H9 (cell line): ENCODE results near the gene SH3BP5. TPM values are rescaled to one million over a fixed set of nuclear protein-coding genes. Genes with fewer than 3 reads are reported as not detected.

ENCODE experiments used
- DNase-seq: peaks from one replicate; pipeline ENCODE4 v3.0.0-alpha.2; 2017
- H2AFZ ChIP-seq: one replicate; pipeline ENCODE4 v1.6.1; 2013; ENCODE audit warnings: mild to moderate bottlenecking, low read length, control low read depth, moderate library complexity
- H2AK5ac ChIP-seq: 2 replicates; pipeline ENCODE4 v1.6.1; 2013; ENCODE audit warnings: low read length, control low read depth, mixed read lengths; ENCODE audit not compliant: insufficient read length
- H2BK120ac ChIP-seq: one replicate; pipeline ENCODE4 v1.6.1; 2013; ENCODE audit warnings: low read depth, mild to moderate bottlenecking, low read length, control low read depth, inconsistent platforms; ENCODE audit not compliant: poor library complexity, severe bottlenecking
- H2BK12ac ChIP-seq: 2 replicates; pipeline ENCODE4 v1.6.1; 2013; ENCODE audit warnings: low read length, control low read depth, mixed read lengths, low read depth; ENCODE audit not compliant: insufficient read length
- H2BK15ac ChIP-seq: 2 replicates; pipeline ENCODE4 v1.6.1; 2013; ENCODE audit warnings: low read depth, low read length, control low read depth
- H2BK20ac ChIP-seq: one replicate; pipeline ENCODE4 v1.6.1; 2013; ENCODE audit warnings: low read depth, mild to moderate bottlenecking, low read length, control low read depth, inconsistent platforms; ENCODE audit not compliant: poor library complexity, severe bottlenecking
- H2BK5ac ChIP-seq: 2 replicates; pipeline ENCODE4 v1.6.1; 2013; ENCODE audit warnings: low read length, control low read depth, mixed read lengths; ENCODE audit not compliant: insufficient read length
- H3K14ac ChIP-seq: 2 replicates; pipeline ENCODE4 v1.6.1; 2013; ENCODE audit warnings: low read length, control low read depth; ENCODE audit not compliant: insufficient read depth
- H3K18ac ChIP-seq: 2 replicates; pipeline ENCODE4 v1.6.1; 2013; ENCODE audit warnings: low read depth, mild to moderate bottlenecking, mixed read lengths, low read length, control low read depth; ENCODE audit not compliant: insufficient read length
- H3K23ac ChIP-seq: 2 replicates; pipeline ENCODE4 v1.6.1; 2013; ENCODE audit warnings: low read length, control low read depth, mixed read lengths, low read depth; ENCODE audit not compliant: insufficient read length
- H3K23me2 ChIP-seq: 2 replicates; pipeline ENCODE4 v1.6.1; 2013; ENCODE audit warnings: low read depth, mild to moderate bottlenecking, mixed read lengths, low read length, control low read depth; ENCODE audit not compliant: insufficient read length, poor library complexity, severe bottlenecking
- H3K27ac ChIP-seq: 2 replicates; pipeline ENCODE4 v1.5.1; 2013; ENCODE audit warnings: low read length, control low read depth, mixed read lengths, low read depth; ENCODE audit not compliant: insufficient read length
- H3K27me3 ChIP-seq: 2 replicates; pipeline ENCODE4 v1.6.1; 2013; ENCODE audit warnings: low read length, control low read depth, inconsistent platforms; ENCODE audit not compliant: insufficient read depth
- H3K4ac ChIP-seq: 2 replicates; pipeline ENCODE4 v1.6.1; 2013; ENCODE audit warnings: low read depth, mild to moderate bottlenecking, control low read depth, inconsistent platforms, low read length, moderate library complexity
- H3K4me1 ChIP-seq: 2 replicates; pipeline ENCODE4 v1.6.1; 2013; ENCODE audit warnings: low read length, control low read depth, inconsistent platforms; ENCODE audit not compliant: insufficient read depth
- H3K4me2 ChIP-seq: 2 replicates; pipeline ENCODE4 v1.6.1; 2013; ENCODE audit warnings: low read length, control low read depth, mixed read lengths; ENCODE audit not compliant: insufficient read length, insufficient read depth
- H3K56ac ChIP-seq: 2 replicates; pipeline ENCODE4 v1.6.1; 2013; ENCODE audit warnings: low read depth, mild to moderate bottlenecking, mixed read lengths, low read length, control low read depth; ENCODE audit not compliant: insufficient read length
- H3K79me1 ChIP-seq: 2 replicates; pipeline ENCODE4 v1.6.1; 2013; ENCODE audit warnings: low read depth, mild to moderate bottlenecking, moderate library complexity, low read length, control low read depth, inconsistent platforms; ENCODE audit not compliant: insufficient read depth, poor library complexity, severe bottlenecking
- H3K79me2 ChIP-seq: 2 replicates; pipeline ENCODE4 v1.6.1; 2013; ENCODE audit warnings: low read length, control low read depth, inconsistent platforms; ENCODE audit not compliant: insufficient read depth
- H3K9ac ChIP-seq: 2 replicates; pipeline ENCODE4 v1.6.1; 2013; ENCODE audit warnings: low read length, control low read depth, mixed read lengths; ENCODE audit not compliant: insufficient read length; ENCODE audit errors: extremely low read depth
- H3K9me3 ChIP-seq: one replicate; pipeline ENCODE4 v1.6.1; 2013; ENCODE audit warnings: low read depth, low read length, inconsistent platforms; ENCODE audit not compliant: control insufficient read depth
- H3T11ph ChIP-seq: one replicate; pipeline ENCODE4 v1.6.1; 2013; ENCODE audit warnings: mild to moderate bottlenecking, low read length, control low read depth, inconsistent platforms
- H4K20me1 ChIP-seq: one replicate; pipeline ENCODE4 v1.6.1; 2013; ENCODE audit not compliant: control insufficient read depth, insufficient read length, insufficient read depth
- H4K5ac ChIP-seq: 2 replicates; pipeline ENCODE4 v1.6.1; 2013; ENCODE audit warnings: low read depth, mild to moderate bottlenecking, mixed read lengths, low read length, control low read depth; ENCODE audit not compliant: insufficient read length
- H4K8ac ChIP-seq: replicated peaks from 2 replicates; pipeline ENCODE4 v1.6.1; 2013; ENCODE audit warnings: low read length, control low read depth, mixed read lengths, low read depth; ENCODE audit not compliant: insufficient read length
- H4K91ac ChIP-seq: 2 replicates; pipeline ENCODE4 v1.6.1; 2013; ENCODE audit warnings: low read depth, mild to moderate bottlenecking, moderate library complexity, mixed read lengths, low read length, control low read depth; ENCODE audit not compliant: insufficient read length
- H3K27ac Mint-ChIP-seq, 3 experiments: 2 replicates in 2 of 3; 3 replicates in 1 of 3; pipeline ENCODE4 v1.8.0; 2020 to 2021; ENCODE audit warnings: mixed read lengths in 3 of 3, mild to moderate bottlenecking in 1 of 3, moderate library complexity in 1 of 3
- H3K27me3 Mint-ChIP-seq: 2 replicates; pipeline ENCODE4 v1.8.0; 2021; ENCODE audit warnings: low read depth, mild to moderate bottlenecking, moderate library complexity, mixed read lengths
- H3K36me3 Mint-ChIP-seq, 3 experiments: 2 replicates in 2 of 3; 3 replicates in 1 of 3; pipeline ENCODE4 v1.8.0; 2020 to 2021; ENCODE audit warnings: low read depth in 3 of 3, mixed read lengths in 3 of 3; ENCODE audit not compliant: insufficient read depth in 1 of 3
- H3K4me1 Mint-ChIP-seq, 2 experiments: 2 replicates each; pipeline ENCODE4 v1.8.0; 2020; ENCODE audit warnings: mixed read lengths in 2 of 2
- H3K4me3 Mint-ChIP-seq, 2 experiments: 2 replicates in 1 of 2; 3 replicates in 1 of 2; pipeline ENCODE4 v1.8.0; 2020 to 2021; ENCODE audit warnings: mild to moderate bottlenecking in 2 of 2, mixed read lengths in 2 of 2, moderate library complexity in 1 of 2
- H3K9me3 Mint-ChIP-seq, 2 experiments: 2 replicates in 1 of 2; 3 replicates in 1 of 2; pipeline ENCODE4 v1.8.0; 2020; ENCODE audit warnings: mild to moderate bottlenecking in 2 of 2, mixed read lengths in 2 of 2, moderate library complexity in 1 of 2
- WGBS: extraction: QIAGEN DNeasy Blood & Tissue Kit; methylation state at CpG from one replicate; pipeline ENCODE4 v1.1.7; 2013; ENCODE audit warnings: missing lambda C conversion rate, low lambda C conversion rate, mixed read lengths; ENCODE audit not compliant: insufficient read length; ENCODE audit errors: extremely low coverage; 5-methylcytosine and 5-hydroxymethylcytosine counted together
- total RNA-seq: library from RNA; stranded (reverse); gene quantifications from 2 replicates; pipeline ENCODE4 v1.2.1, GENCODE V29; 2021
- TF ChIP-seq, protein P1 (sequence below): fragments of 200-600 bp; sonication (generic); conservative IDR thresholded peaks from 3 replicates; pipeline ENCODE4 v1.8.0; 2021; ENCODE audit warnings: antibody characterized with exemption, mild to moderate bottlenecking

Gene SH3BP5
- total RNA-seq, 1 experiment from 2014 or later: 6.8 TPM

- Histone ChIP-seq H3K56ac (no peak overlapping the region), H2BK120ac (no peak overlapping the region), H3K9ac (no peak overlapping the region), H3T11ph (no peak overlapping the region), H3K23ac (no peak overlapping the region), H3K23me2 (no peaks in the 10 kb centered on the region), H2BK15ac (no peak overlapping the region), H4K91ac (no peak overlapping the region), H4K20me1 (no peaks in the 10 kb centered on the region), H2AK5ac (no peak overlapping the region), H3K4ac (no peak overlapping the region), H4K8ac (no peak overlapping the region), H3K79me1 (no peaks in the 10 kb centered on the region), H2BK5ac (no peak overlapping the region), H3K18ac (no peak overlapping the region), H3K14ac (no peak overlapping the region), H3K27me3 (no peaks in the 10 kb centered on the region), H2AFZ (no peak overlapping the region), H2BK12ac (no peak overlapping the region), H3K79me2 (no peaks in the 10 kb centered on the region), H3K27ac (no peak overlapping the region), H4K5ac (no peak overlapping the region), H3K4me1 (peaks cover 9% of the 10 kb centered on the region; the same call in 1 of the 2 replicates), H3K9me3 (no peaks in the 10 kb centered on the region), H2BK20ac (no peak overlapping the region), H3K4me2 (no peak overlapping the region)
- H3K4me1 Mint-ChIP-seq: peaks cover 39 to 42% of the 10 kb centered on the region in 2 experiments
- no peaks in the 10 kb centered on the region for H3K27me3 Mint-ChIP-seq
- WGBS: no CpG with 5 or more reads among the region's 11 CpGs
- no peak for DNase-seq
- H3K27ac Mint-ChIP-seq: peak overlapping the region in 1 of 3 experiments; percentile 75; a peak in 1 of 7 replicates
- no peak overlapping the region for H3K4me3 Mint-ChIP-seq
- H3K9me3 Mint-ChIP-seq: no peaks in the 10 kb centered on the region; a peak in 1 of 5 replicates
- peaks cover 0 to 13% (median 4%) of the 10 kb centered on the region in 3 experiments; a peak in 2 of 7 replicates for H3K36me3 Mint-ChIP-seq
- TF ChIP-seq, protein P1, sequence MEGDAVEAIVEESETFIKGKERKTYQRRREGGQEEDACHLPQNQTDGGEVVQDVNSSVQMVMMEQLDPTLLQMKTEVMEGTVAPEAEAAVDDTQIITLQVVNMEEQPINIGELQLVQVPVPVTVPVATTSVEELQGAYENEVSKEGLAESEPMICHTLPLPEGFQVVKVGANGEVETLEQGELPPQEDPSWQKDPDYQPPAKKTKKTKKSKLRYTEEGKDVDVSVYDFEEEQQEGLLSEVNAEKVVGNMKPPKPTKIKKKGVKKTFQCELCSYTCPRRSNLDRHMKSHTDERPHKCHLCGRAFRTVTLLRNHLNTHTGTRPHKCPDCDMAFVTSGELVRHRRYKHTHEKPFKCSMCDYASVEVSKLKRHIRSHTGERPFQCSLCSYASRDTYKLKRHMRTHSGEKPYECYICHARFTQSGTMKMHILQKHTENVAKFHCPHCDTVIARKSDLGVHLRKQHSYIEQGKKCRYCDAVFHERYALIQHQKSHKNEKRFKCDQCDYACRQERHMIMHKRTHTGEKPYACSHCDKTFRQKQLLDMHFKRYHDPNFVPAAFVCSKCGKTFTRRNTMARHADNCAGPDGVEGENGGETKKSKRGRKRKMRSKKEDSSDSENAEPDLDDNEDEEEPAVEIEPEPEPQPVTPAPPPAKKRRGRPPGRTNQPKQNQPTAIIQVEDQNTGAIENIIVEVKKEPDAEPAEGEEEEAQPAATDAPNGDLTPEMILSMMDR: no peak
These were observed 24.8 kb downstream of the SH3BP5 start for GRCh38 chr3:15307580-15307979.
